Loucy (cell line): ENCODE measurements around the gene ETV3.

ENCODE experiments used
- H2AFZ ChIP-seq: fragments of 200-600 bp; sonication (generic); 2 replicates; pipeline ENCODE4 v1.6.0; 2016; ENCODE audit warnings: antibody characterized with exemption, mild to moderate bottlenecking, low read length, moderate library complexity
- H3F3A ChIP-seq: fragments of 200-600 bp; 2 replicates; pipeline ENCODE4 v1.6.0; 2016; ENCODE audit warnings: antibody characterized with exemption, low read depth, mild to moderate bottlenecking
- H3K27me3 ChIP-seq: fragments of 200-600 bp; sonication (generic); 2 replicates; pipeline ENCODE4 v1.6.1; 2014; ENCODE audit warnings: low read length, mild to moderate bottlenecking; ENCODE audit not compliant: insufficient read depth, poor library complexity, severe bottlenecking
- H3K36me3 ChIP-seq: fragments of 200-600 bp; sonication (generic); 2 replicates; pipeline ENCODE4 v1.6.1; 2016; ENCODE audit warnings: low read length; ENCODE audit not compliant: insufficient read depth
- H3K4me1 ChIP-seq: fragments of 200-600 bp; sonication (generic); 2 replicates; pipeline ENCODE4 v1.5.1; 2014; ENCODE audit warnings: low read length, mild to moderate bottlenecking; ENCODE audit not compliant: insufficient read depth, poor library complexity, severe bottlenecking
- H3K4me2 ChIP-seq: fragments of 200-600 bp; sonication (generic); 2 replicates; pipeline ENCODE4 v1.6.0; 2014; ENCODE audit warnings: antibody characterized with exemption, low read length, low read depth, mild to moderate bottlenecking; ENCODE audit not compliant: poor library complexity, severe bottlenecking
- H3K4me3 ChIP-seq: fragments of 200-600 bp; sonication (generic); 2 replicates; pipeline ENCODE4 v1.5.1; 2014; ENCODE audit warnings: low read length, mild to moderate bottlenecking, mixed read lengths; ENCODE audit not compliant: poor library complexity, severe bottlenecking
- H3K79me2 ChIP-seq: fragments of 200-600 bp; sonication (generic); 2 replicates; pipeline ENCODE4 v1.6.1; 2014; ENCODE audit warnings: low read length; ENCODE audit not compliant: insufficient read depth
- H3K9ac ChIP-seq: fragments of 200-600 bp; sonication (generic); 2 replicates; pipeline ENCODE4 v1.6.0; 2014; ENCODE audit warnings: mild to moderate bottlenecking, low read depth, low read length, moderate library complexity; ENCODE audit not compliant: poor library complexity, severe bottlenecking
- H3K9me2 ChIP-seq: fragments of 200-600 bp; sonication (generic); replicated peaks from 2 replicates; pipeline ENCODE4 v1.6.1; 2016; ENCODE audit warnings: low read depth, low read length, mixed read lengths
- H3K9me3 ChIP-seq: fragments of 200-600 bp; sonication (generic); 2 replicates; pipeline ENCODE4 v1.6.1; 2014; ENCODE audit warnings: mild to moderate bottlenecking, antibody characterized with exemption, low read length, low read depth; ENCODE audit not compliant: insufficient read depth
- H4K20me1 ChIP-seq: fragments of 200-600 bp; sonication (generic); 2 replicates; pipeline ENCODE4 v1.6.0; 2014; ENCODE audit warnings: antibody characterized with exemption, low read length, mild to moderate bottlenecking; ENCODE audit not compliant: insufficient read depth, poor library complexity, severe bottlenecking
- CTCF ChIP-seq: fragments of 200-600 bp; sonication (generic); conservative IDR thresholded peaks from 2 replicates; pipeline ENCODE4 v1.5.1; 2014; ENCODE audit warnings: mild to moderate bottlenecking, antibody characterized with exemption, low read length
- EZH2phosphoT487 ChIP-seq: fragments of 200-600 bp; IDR thresholded peaks from 2 replicates; pipeline ENCODE4 v1.6.1; 2018; ENCODE audit warnings: antibody characterized with exemption, mild to moderate bottlenecking, moderate library complexity, borderline replicate concordance

ETV3 gene

DNA sequence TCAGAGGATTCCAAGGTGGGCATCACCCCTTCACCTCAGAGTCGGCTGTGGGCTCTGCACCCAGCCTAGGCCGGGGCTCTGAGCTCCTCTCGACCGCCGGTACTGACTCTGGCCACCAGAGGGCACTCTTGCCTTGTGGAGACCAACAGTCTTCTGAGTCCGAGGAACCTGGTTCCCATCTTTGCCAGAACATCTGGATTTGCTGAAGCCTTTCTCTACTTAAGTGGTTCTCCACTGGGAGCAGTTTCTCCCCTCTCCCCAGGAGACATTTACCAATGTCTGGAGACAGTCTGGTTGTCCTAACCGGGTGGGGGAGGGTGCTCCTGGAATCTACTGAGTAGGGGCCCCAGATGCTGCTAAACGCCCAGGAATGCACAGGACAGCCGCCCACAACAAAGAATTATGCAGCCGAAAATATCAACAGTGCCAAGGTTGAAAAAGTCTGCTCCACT is 48.0 kb downstream of the ETV3 start:
- H3K79me2 ChIP-seq = no peaks in the 10 kb centered on the region
- H4K20me1 ChIP-seq = no peaks in the 10 kb centered on the region
- no peak overlapping the region for H2AFZ ChIP-seq
- no peaks in the 10 kb centered on the region for H3K9me3 ChIP-seq
- no peak overlapping the region for H3K9ac ChIP-seq
- H3F3A ChIP-seq = no peaks in the 10 kb centered on the region
- H3K4me2 ChIP-seq = no peak overlapping the region
- no peaks in the 10 kb centered on the region for H3K27me3 ChIP-seq
- H3K4me3 ChIP-seq = no peak overlapping the region
- TF ChIP-seq CTCF (peak; percentile 98), EZH2phosphoT487 (no peak)
- no peaks in the 10 kb centered on the region for H3K4me1 ChIP-seq
- H3K9me2 ChIP-seq = no peaks in the 10 kb centered on the region
- H3K36me3 ChIP-seq = no peaks in the 10 kb centered on the region

DNA sequence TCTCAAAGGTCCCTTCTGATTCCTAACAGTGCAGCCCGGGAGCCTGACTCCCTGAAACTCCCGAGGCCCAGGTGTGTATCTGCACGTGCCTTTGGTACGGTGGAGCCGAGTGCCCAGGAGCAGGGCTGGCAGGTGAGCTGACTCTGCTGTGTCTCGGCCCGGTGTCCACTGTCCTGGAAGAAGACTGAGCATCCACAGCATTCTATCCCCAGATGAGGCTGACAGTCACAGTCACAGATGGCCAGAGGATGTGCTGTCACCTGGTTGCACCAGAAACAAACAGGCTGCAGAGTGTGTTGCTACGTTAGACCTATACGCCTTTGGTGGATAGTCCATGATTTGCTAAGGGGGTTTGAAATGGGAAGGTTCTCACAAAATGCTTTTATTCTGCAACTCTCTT is 48.4 kb downstream of the ETV3 start:
- no peaks in the 10 kb centered on the region for H3K4me1 ChIP-seq
- TF ChIP-seq EZH2phosphoT487 = no peak
- no peak for TF ChIP-seq CTCF
- no peaks in the 10 kb centered on the region for H4K20me1 ChIP-seq
- H3K27me3 ChIP-seq = no peaks in the 10 kb centered on the region
- H3F3A ChIP-seq = no peaks in the 10 kb centered on the region
- no peak overlapping the region for H2AFZ ChIP-seq
- no peaks in the 10 kb centered on the region for H3K9me2 ChIP-seq
- no peak overlapping the region for H3K4me3 ChIP-seq
- H3K9ac ChIP-seq = no peak overlapping the region
- no peaks in the 10 kb centered on the region for H3K79me2 ChIP-seq
- no peaks in the 10 kb centered on the region for H3K9me3 ChIP-seq
- H3K36me3 ChIP-seq = no peaks in the 10 kb centered on the region
- H3K4me2 ChIP-seq = no peak overlapping the region

- Histone ChIP-seq H3K27me3 (no peaks in the 10 kb centered on the region), H3K9me3 (no peaks in the 10 kb centered on the region), H2AFZ (no peak overlapping the region), H3K79me2 (no peaks in the 10 kb centered on the region), H3K4me2 (no peak overlapping the region), H3K4me1 (no peaks in the 10 kb centered on the region), H3K4me3 (no peak overlapping the region), H3K9ac (no peak overlapping the region), H3K36me3 (no peaks in the 10 kb centered on the region), H4K20me1 (no peaks in the 10 kb centered on the region), H3K9me2 (no peaks in the 10 kb centered on the region), H3F3A (no peaks in the 10 kb centered on the region)
- TF ChIP-seq CTCF (no peak), EZH2phosphoT487 (no peak)
Observed at GRCh38 chr1:157088607-157089006, 49.6 kb downstream of the ETV3 start.
